GM12801 (cell line): ENCODE results near the gene MEGF11.

Experiments used
- CTCF ChIP-seq: IDR thresholded peaks from one replicate; pipeline ENCODE4 v1.5.1; 2011; ENCODE audit warnings: control low read depth; ENCODE audit not compliant: insufficient read length; ENCODE audit errors: extremely low read depth

The MEGF11 gene

GRCh38 chr15:66219339-66219738 lies 34.2 kb downstream of the MEGF11 start:
- TF ChIP-seq CTCF, result no peak

- TF ChIP-seq CTCF, result no peak
Measured at GRCh38 chr15:66216806-66217205, 36.7 kb downstream of the MEGF11 start.

GRCh38 chr15:66215811-66216210 lies 37.7 kb downstream of the MEGF11 start:
- no peak for TF ChIP-seq CTCF

- TF ChIP-seq CTCF, result no peak
Measured at GRCh38 chr15:66214246-66214645, 39.3 kb downstream of the MEGF11 start.

GRCh38 chr15:66212563-66212921 lies 41.0 kb downstream of the MEGF11 start:
- TF ChIP-seq CTCF, result no peak

GRCh38 chr15:66211670-66212562 lies 41.6 kb downstream of the MEGF11 start:
- TF ChIP-seq CTCF, result no peak

GRCh38 chr15:66210684-66211083 lies 42.9 kb downstream of the MEGF11 start:
- TF ChIP-seq CTCF, result no peak
